HepG2 (cell line): ENCODE data around the gene MYOM1. TPM values are rescaled to one million over a fixed set of nuclear protein-coding genes. Genes with fewer than 3 reads are reported as not detected.

Source experiments
- ATAC-seq: fragments of 200-7000 bp; cut with Tn5 transposase; 3 replicates; pipeline ENCODE4 v1.9.1; 2020; ENCODE audit warnings: mild to moderate bottlenecking, moderate library complexity
- BruUV-seq: library from RNA; stranded (reverse); fragments of 400-500 nt; replicated peaks from 2 replicates; lab custom pipeline; 2021; lab: Mats Ljungman, UMichigan
- CTCF ChIA-PET: fragments of 300-600 bp; formaldehyde crosslinking; extraction: SDS; loops from one replicate; lab custom pipeline; 2021; ENCODE audit warnings: low total read pairs, inconsistent platforms, low intra/inter-chr PET ratio; lab: Yijun Ruan, JAX
- POLR2A ChIA-PET: fragments of 350-600 bp; sonication (Branson Sonifier 250); formaldehyde crosslinking; loops from one replicate; lab custom pipeline; 2020; ENCODE audit warnings: antibody characterized with exemption, inconsistent platforms; lab: Yijun Ruan, JAX
- DNase-seq: peaks from one replicate; pipeline ENCODE4 v3.0.0-alpha.2; 2015; ENCODE audit warnings: low spot score
- FAIRE-seq: peaks from 3 replicates; lab custom pipeline; 2011; peaks lifted over from hg19 to GRCh38; lab: Jason Lieb, UNC
- H2AFZ ChIP-seq: one replicate; pipeline ENCODE4 v1.6.1; 2011; ENCODE audit warnings: low read length, inconsistent platforms
- H3K27ac ChIP-seq: fragments of 300-600 bp; 3 replicates; pipeline ENCODE4 v1.8.0; 2011; ENCODE audit warnings: mixed run types, mild to moderate bottlenecking, mixed read lengths, low read length, inconsistent platforms; ENCODE audit not compliant: insufficient read depth; ENCODE audit errors: extremely low read length
- H3K27me3 ChIP-seq, 2 experiments: fragments of 200-600 bp in 1 of 2; 2 replicates in 1 of 2; 3 replicates in 1 of 2; pipeline versions ENCODE4 v1.6.0 to v1.8.0; 2011; ENCODE audit warnings: low read length in 2 of 2, mild to moderate bottlenecking in 2 of 2, moderate library complexity in 2 of 2, inconsistent platforms in 1 of 2; ENCODE audit not compliant: insufficient read depth in 2 of 2, control insufficient read depth in 1 of 2
- H3K36me3 ChIP-seq, 2 experiments: fragments of 200-600 bp in 1 of 2; replicated peaks in 1 of 2; 2 replicates in 1 of 2; 3 replicates in 1 of 2; pipeline versions ENCODE4 v1.5.1 to v1.8.0; 2011; ENCODE audit warnings: low read length in 2 of 2, inconsistent platforms in 1 of 2; ENCODE audit not compliant: insufficient read depth in 2 of 2, control insufficient read depth in 1 of 2
- H3K4me1 ChIP-seq: 2 replicates; pipeline ENCODE4 v1.5.1; 2012; ENCODE audit warnings: low read length, inconsistent platforms; ENCODE audit not compliant: insufficient read depth
- H3K4me2 ChIP-seq: 2 replicates; pipeline ENCODE4 v1.6.0; 2011; ENCODE audit warnings: low read depth, low read length, inconsistent platforms
- H3K4me3 ChIP-seq, 3 experiments: fragments of 200-600 bp in 1 of 3; sonication (generic), shearing (Covaris generic) in 1 of 3; replicated peaks in 1 of 3; 2 replicates each; pipeline ENCODE4 v1.5.1; 2011 to 2016; ENCODE audit warnings: low read length in 3 of 3, inconsistent platforms in 2 of 3, low read depth in 2 of 3, mild to moderate bottlenecking in 2 of 3, control low read depth in 1 of 3, mixed read lengths in 1 of 3; ENCODE audit not compliant: insufficient read depth in 1 of 3
- H3K79me2 ChIP-seq: one replicate; pipeline ENCODE4 v1.6.1; 2011; ENCODE audit warnings: low read length, inconsistent platforms; ENCODE audit not compliant: insufficient read depth
- H3K9ac ChIP-seq: 2 replicates; pipeline ENCODE4 v1.6.0; 2011; ENCODE audit warnings: mild to moderate bottlenecking, low read depth, low read length, inconsistent platforms; ENCODE audit not compliant: insufficient read depth
- H3K9me3 ChIP-seq: 2 replicates; pipeline ENCODE4 v1.5.1; 2012; ENCODE audit warnings: mild to moderate bottlenecking, low read length
- H4K20me1 ChIP-seq: 2 replicates; pipeline ENCODE4 v1.6.0; 2011; ENCODE audit warnings: inconsistent platforms, mild to moderate bottlenecking, low read length, moderate library complexity; ENCODE audit not compliant: insufficient read depth
- GFI1 ChIP-seq: sonication (generic); formaldehyde crosslinking; IDR thresholded peaks from 2 replicates; pipeline ENCODE4 v1.5.0; 2020; ENCODE audit warnings: missing genetic modification reagents, mild to moderate bottlenecking, borderline replicate concordance
- KLF6 ChIP-seq: IDR thresholded peaks from 2 replicates; pipeline ENCODE4 v1.8.0; 2016; ENCODE audit warnings: missing biosample characterization, missing genetic modification reagents
- PAX8 ChIP-seq: sonication (generic); formaldehyde crosslinking; IDR thresholded peaks from 2 replicates; pipeline ENCODE4 v1.8.0; 2022; ENCODE audit warnings: mild to moderate bottlenecking, missing genetic modification reagents, borderline replicate concordance
- PCBP2 ChIP-seq: fragments of 200-400 bp; formaldehyde crosslinking; optimal IDR thresholded peaks from 2 replicates; pipeline ENCODE3; 2018; ENCODE audit warnings: low read length, low read depth; ENCODE audit not compliant: poor library complexity, severe bottlenecking
- RXRA ChIP-seq: sonication (generic); formaldehyde crosslinking; IDR thresholded peaks from 2 replicates; pipeline ENCODE4 v1.5.1; 2020; ENCODE audit warnings: missing genetic modification reagents
- TFAP4 ChIP-seq: sonication (generic); IDR thresholded peaks from 2 replicates; pipeline ENCODE4 v1.6.1; 2016; ENCODE audit warnings: low read depth, borderline replicate concordance
- XBP1 ChIP-seq: sonication (generic); formaldehyde crosslinking; IDR thresholded peaks from 2 replicates; pipeline ENCODE4 v1.5.0; 2020; ENCODE audit warnings: missing genetic modification reagents
- ZNF343 ChIP-seq: sonication (generic); formaldehyde crosslinking; IDR thresholded peaks from 2 replicates; pipeline ENCODE4 v1.4.0; 2020; ENCODE audit warnings: mild to moderate bottlenecking, missing genetic modification reagents
- ZNF577 ChIP-seq: sonication (generic); formaldehyde crosslinking; IDR thresholded peaks from 2 replicates; pipeline ENCODE4 v1.4.0; 2020; ENCODE audit warnings: mild to moderate bottlenecking, low read depth, missing genetic modification reagents, borderline replicate concordance
- ZNF713 ChIP-seq: sonication (generic); formaldehyde crosslinking; IDR thresholded peaks from 2 replicates; pipeline ENCODE4 v1.4.0; 2020; ENCODE audit warnings: mild to moderate bottlenecking, missing genetic modification reagents
- WGBS: methylation state at CpG from one replicate; pipeline ENCODE4 v1.1.6; 2017; ENCODE audit warnings: low lambda C conversion rate; 5-methylcytosine and 5-hydroxymethylcytosine counted together
- in situ Hi-C: cut with HindIII; loops from 2 replicates; pipeline ENCODE4 v1.10.0; 2017; ENCODE audit warnings: low pct_unique_long_range_greater_than_20kb; ENCODE audit not compliant: extremely low pct_ligation_motif_present
- intact Hi-C: fragments of 100-400 bp; cut with micrococcal nuclease; formaldehyde crosslinking; loops from one replicate; pipeline ENCODE4 v1.10.0; 2022; ENCODE audit not compliant: unreplicated experiment
- polyA plus RNA-seq, 8 experiments: library from polyadenylated mRNA; depleted of rRNA in 3 of 8; stranded (reverse) in 7 of 8; unstranded in 1 of 8; fragments of >200 nt; fragmentation: Illumina TruSeq in 4 of 8; extraction: Trizol in 4 of 8; gene quantifications; 2 replicates each; pipeline versions ENCODE4 v1.2.1 to v1.2.3, GENCODE V29; 2011 to 2016; ENCODE audit warnings: low read depth in 4 of 8, missing spikeins in 1 of 8, mixed read lengths in 1 of 8; ENCODE audit not compliant: insufficient read depth in 1 of 8
- total RNA-seq, 5 experiments: library from RNA; depleted of rRNA; stranded (reverse); fragments of >200 nt; fragmentation: Illumina TruSeq; extraction: Trizol; gene quantifications; 2 replicates each; pipeline ENCODE4 v1.2.3, GENCODE V29; 2016; ENCODE audit warnings: low read depth in 1 of 5

The MYOM1 gene
- total and polyA plus RNA-seq, 2 of the 13 experiments (the other 11 are each of a cell fraction or from before 2014, with no cell fraction given) = 0.46 to 0.98 TPM

- WGBS = 0% methylated on average over 1 of the region's 1 CpG
- Histone ChIP-seq H3K4me2 (no peak overlapping the region), H3K9me3 (no peaks in the 10 kb centered on the region), H3K79me2 (no peaks in the 10 kb centered on the region), H4K20me1 (no peaks in the 10 kb centered on the region), H3K4me1 (peaks cover 48% of the 10 kb centered on the region), H3K4me3 (no peak overlapping the region), H3K36me3 (no peaks in the 10 kb centered on the region), H3K27ac (no peak overlapping the region), H2AFZ (no peak overlapping the region), H3K9ac (no peak overlapping the region), H3K27me3 (no peaks in the 10 kb centered on the region; a peak in 1 of 5 replicates)
- ATAC-seq (no peak), FAIRE-seq (no peak), DNase-seq (no peak)
- ChIA-PET CTCF (no interaction called here), POLR2A (no interaction called here)
- intact Hi-C loops = no loop called here
- in situ Hi-C loops = no loop called here
- no peak for TF ChIP-seq ZNF577
- no TSS peak for BruUV-seq
Measured at GRCh38 chr18:3099327-3099726, 120.4 kb downstream of the MYOM1 start.

- Histone ChIP-seq H3K4me3 (no peak overlapping the region), H3K36me3 (no peaks in the 10 kb centered on the region), H2AFZ (no peak overlapping the region), H3K4me1 (peaks cover 39% of the 10 kb centered on the region), H3K9ac (no peak overlapping the region), H3K4me2 (no peak overlapping the region), H3K79me2 (no peaks in the 10 kb centered on the region), H3K27ac (no peak overlapping the region), H4K20me1 (no peaks in the 10 kb centered on the region), H3K9me3 (no peaks in the 10 kb centered on the region), H3K27me3 (no peaks in the 10 kb centered on the region; a peak in 1 of 5 replicates)
- ChIA-PET POLR2A (no interaction called here), CTCF (no interaction called here)
- ATAC-seq = no peak
- in situ Hi-C loops = no loop called here
- 43% methylated on average over 1 of the region's 1 CpG for WGBS
- TF ChIP-seq GFI1 (CRISPR knock-in tag) (no peak), PCBP2 (no peak), KLF6 (CRISPR knock-in tag) (no peak), RXRA (CRISPR knock-in tag) (no peak), XBP1 (no peak), ZNF713 (CRISPR knock-in tag) (no peak), ZNF343 (no peak), PAX8 (CRISPR knock-in tag) (no peak), TFAP4 (no peak)
- no peak for DNase-seq
- intact Hi-C loops = no loop called here
- no TSS peak for BruUV-seq
- FAIRE-seq = no peak
Measured at GRCh38 chr18:3097082-3097481, 122.7 kb downstream of the MYOM1 start.
